T-cell (primary cell): Measurements from ENCODE around the gene EPHA3. TPM values are rescaled to one million over a fixed set of nuclear protein-coding genes. Genes with fewer than 3 reads are reported as not detected.

Experiments used
- ATAC-seq, 4 experiments: fragments of 200-7000 bp in 3 of 4; fragments of 150-1000 bp in 1 of 4; cut with Tn5 transposase; replicated peaks in 1 of 4; 1 replicate in 3 of 4; 2 replicates in 1 of 4; pipeline ENCODE4 v1.10.0; 2021; ENCODE audit warnings: moderate library complexity in 3 of 4, mild to moderate bottlenecking in 2 of 4, moderate number of reproducible peaks in 1 of 4
- CTCF ChIA-PET, 2 donors: fragments of 300-600 bp; sonication (Branson Sonifier 250); formaldehyde crosslinking; loops; one replicate each; lab custom pipeline; 2022; ENCODE audit warnings: antibody characterized with exemption in 2 of 2; lab: Charles Lee
- POLR2A ChIA-PET, 2 donors: fragments of 300-600 bp; sonication (Branson Sonifier 250); formaldehyde crosslinking; loops; one replicate each; lab custom pipeline; 2022; ENCODE audit warnings: antibody characterized with exemption in 2 of 2; lab: Charles Lee
- DNase-seq, 35 experiments: peaks; one replicate each; pipeline versions ENCODE4 v3.0.0 to v3.0.0-alpha.2; 2013 to 2023
- H3K27ac ChIP-seq: one replicate; pipeline ENCODE4 v1.5.1; 2013; ENCODE audit warnings: low read length
- H3K27me3 ChIP-seq, 2 experiments: replicated peaks in 1 of 2; 1 replicate in 1 of 2; 2 replicates in 1 of 2; pipeline versions ENCODE4 v1.6.1 to v1.7.0; 2013; ENCODE audit warnings: low read length in 1 of 2, mixed read lengths in 1 of 2; ENCODE audit not compliant: control insufficient read depth in 2 of 2, insufficient read depth in 2 of 2; ENCODE audit errors: extremely low read depth in 1 of 2
- H3K36me3 ChIP-seq, 2 donors: 1 replicate in 1 of 2; 2 replicates in 1 of 2; pipeline versions ENCODE4 v1.6.1 to v1.7.0; 2013; ENCODE audit warnings: low read length in 1 of 2; ENCODE audit not compliant: control insufficient read depth in 2 of 2, insufficient read depth in 1 of 2; ENCODE audit errors: extremely low read depth in 1 of 2
- H3K4me1 ChIP-seq, 2 experiments: 1 replicate in 1 of 2; 2 replicates in 1 of 2; pipeline versions ENCODE4 v1.6.1 to v1.7.0; 2013; ENCODE audit warnings: low read length in 2 of 2, mixed read lengths in 1 of 2; ENCODE audit not compliant: insufficient read depth in 2 of 2, control insufficient read depth in 1 of 2; ENCODE audit errors: extremely low read depth in 1 of 2
- H3K4me3 ChIP-seq, 2 donors: 1 replicate in 1 of 2; 2 replicates in 1 of 2; pipeline versions ENCODE4 v1.5.1 to v1.7.0; 2013; ENCODE audit warnings: mild to moderate bottlenecking in 2 of 2, low read length in 1 of 2, moderate library complexity in 1 of 2; ENCODE audit not compliant: control insufficient read depth in 1 of 2; ENCODE audit errors: extremely low read depth in 1 of 2
- H3K9me3 ChIP-seq: 2 replicates; pipeline ENCODE4 v1.7.0; 2013
- H3K27ac Mint-ChIP-seq, 2 donors: one replicate each; pipeline ENCODE4 v1.8.0; 2020 to 2021; ENCODE audit warnings: mild to moderate bottlenecking in 2 of 2, mixed read lengths in 2 of 2
- H3K27me3 Mint-ChIP-seq, 2 donors: one replicate each; pipeline ENCODE4 v1.8.0; 2021 to 2022; ENCODE audit warnings: mixed read lengths in 2 of 2
- H3K36me3 Mint-ChIP-seq: one replicate; pipeline ENCODE4 v1.8.0; 2021; ENCODE audit warnings: mixed read lengths
- H3K4me1 Mint-ChIP-seq, 3 donors: one replicate each; pipeline ENCODE4 v1.8.0; 2020 to 2022; ENCODE audit warnings: mixed read lengths in 3 of 3, mild to moderate bottlenecking in 1 of 3
- H3K4me3 Mint-ChIP-seq, 3 donors: one replicate each; pipeline ENCODE4 v1.8.0; 2020 to 2022; ENCODE audit warnings: mild to moderate bottlenecking in 3 of 3, mixed read lengths in 3 of 3, moderate library complexity in 3 of 3
- H3K9me3 Mint-ChIP-seq, 3 donors: one replicate each; pipeline ENCODE4 v1.8.0; 2020 to 2022; ENCODE audit warnings: mixed read lengths in 3 of 3
- WGBS: methylation state at CpG from one replicate; pipeline ENCODE4 v1.1.5; 2013; ENCODE audit warnings: missing lambda C conversion rate; ENCODE audit not compliant: insufficient coverage; 5-methylcytosine and 5-hydroxymethylcytosine counted together
- total RNA-seq, 35 experiments: library from RNA in 6 of 35; stranded (reverse) in 6 of 35; fragments of 120-200 nt in 1 of 35; gene quantifications; one replicate each; pipeline versions ENCODE4 v1.2.1 to v1.2.4 and lab custom pipeline; 2013 to 2026

EPHA3 gene
- total RNA-seq, 5 donors from 2014 or later (not counting 1 experiment from before 2014, with no cell fraction given) = not detected

DNA sequence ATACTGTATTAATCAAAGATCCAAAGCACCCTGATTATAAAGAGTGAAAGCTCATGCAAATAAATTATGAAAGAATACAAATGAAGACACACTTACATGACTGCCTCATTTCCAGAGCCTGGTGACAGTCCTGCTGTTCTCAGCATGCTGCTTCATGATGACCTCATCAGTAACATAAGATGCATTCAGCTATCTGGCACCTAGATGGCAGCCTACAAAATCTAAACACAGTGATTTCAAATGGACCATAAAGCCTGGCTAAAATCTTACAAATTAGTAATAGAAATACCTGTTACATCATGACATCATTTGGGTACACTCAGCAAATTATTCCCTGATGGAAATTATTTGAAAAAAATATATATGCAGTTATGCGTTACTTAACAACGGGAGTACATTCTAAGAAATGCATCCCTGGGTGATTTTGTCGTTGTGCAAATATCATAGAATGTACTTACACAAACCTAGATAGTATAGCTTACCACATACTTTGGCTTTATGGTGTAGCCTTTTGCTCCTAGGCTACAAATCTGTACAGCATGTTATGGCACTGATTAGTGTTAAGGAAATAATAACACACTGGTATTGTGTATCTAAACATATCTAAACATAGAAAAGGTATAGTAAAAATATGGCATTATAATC, 207.2 kb downstream of the EPHA3 start:
- ChIA-PET POLR2A (no interaction called here), CTCF (no interaction called here)
- Histone ChIP-seq H3K9me3 (no peaks in the 10 kb centered on the region), H3K27me3 (no peaks in the 10 kb centered on the region), H3K4me3 (no peak overlapping the region), H3K27ac (no peak overlapping the region), H3K36me3 (no peaks in the 10 kb centered on the region), H3K4me1 (no peaks in the 10 kb centered on the region)
- DNase-seq = no peak
- no peaks in the 10 kb centered on the region for H3K36me3 Mint-ChIP-seq
- H3K27ac Mint-ChIP-seq = no peak overlapping the region
- ATAC-seq = no peak
- no peaks in the 10 kb centered on the region for H3K27me3 Mint-ChIP-seq
- H3K9me3 Mint-ChIP-seq = peaks cover 0 to 6% (median 0%) of the 10 kb centered on the region in 3 donors
- no CpG with 5 or more reads among the region's 3 CpGs for WGBS
- H3K4me3 Mint-ChIP-seq = no peak overlapping the region
- H3K4me1 Mint-ChIP-seq = no peaks in the 10 kb centered on the region

DNA sequence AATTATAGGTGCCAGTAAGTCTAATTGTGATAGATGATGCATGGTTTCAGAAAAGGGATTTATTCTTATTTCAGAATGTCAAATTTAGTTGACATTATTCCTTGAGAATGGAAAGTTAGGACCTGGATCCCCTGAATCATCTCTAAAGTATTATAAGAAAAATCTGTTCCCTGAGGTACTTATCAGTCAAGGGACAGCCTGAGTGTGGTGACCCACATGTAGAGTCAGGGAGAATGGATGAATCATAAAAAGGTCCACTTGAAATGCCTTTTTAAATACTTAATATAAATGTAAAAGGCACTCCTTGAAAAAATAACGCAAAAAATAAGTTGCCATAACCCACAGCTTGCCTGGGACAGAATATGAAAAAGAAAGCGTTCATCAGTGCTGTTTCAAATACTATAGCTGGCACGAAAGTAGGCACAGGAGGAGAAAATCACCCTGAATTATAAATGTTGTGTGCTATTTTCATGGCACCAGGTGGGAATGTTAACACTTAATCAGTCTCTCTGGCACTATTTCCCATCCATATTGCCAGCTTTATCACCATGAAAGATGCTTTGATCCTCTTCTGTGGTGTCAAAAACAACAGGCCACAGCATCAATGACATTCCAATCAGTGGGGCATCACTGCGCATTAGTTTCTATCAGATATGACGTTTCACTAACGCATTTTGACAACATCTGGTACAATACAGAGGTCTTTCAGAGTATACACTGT, 208.5 kb downstream of the EPHA3 start:
- 92% methylated on average over 2 of the region's 6 CpGs for WGBS

DNA sequence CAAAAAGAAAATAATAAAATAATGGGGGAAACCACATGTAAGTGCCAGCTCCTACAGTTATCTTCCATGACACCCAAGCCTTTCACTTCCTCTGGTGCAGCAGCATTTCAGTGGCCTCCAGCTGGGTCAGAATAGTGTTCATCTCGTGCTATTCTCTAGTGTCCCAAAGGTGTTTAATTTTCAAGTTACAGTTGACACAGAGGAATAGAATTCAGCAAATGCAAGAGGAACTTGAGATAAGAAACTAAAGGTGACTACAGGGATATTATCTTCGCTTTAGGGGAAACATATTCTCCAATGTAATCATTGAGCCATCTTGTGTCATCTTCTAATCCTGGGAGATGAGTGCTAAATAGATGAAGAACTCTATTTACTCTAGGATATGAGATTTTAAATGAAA, 212.8 kb downstream of the EPHA3 start:
- Mint-ChIP-seq H3K36me3 (no peaks in the 10 kb centered on the region), H3K4me3 (no peak overlapping the region), H3K4me1 (no peaks in the 10 kb centered on the region), H3K9me3 (peaks cover 0 to 8% (median 3%) of the 10 kb centered on the region in 3 donors), H3K27me3 (no peaks in the 10 kb centered on the region), H3K27ac (no peak overlapping the region)
- H3K27ac ChIP-seq = no peak overlapping the region
- H3K27me3 ChIP-seq = no peaks in the 10 kb centered on the region
- no peak overlapping the region for H3K4me3 ChIP-seq
- ATAC-seq (no peak), DNase-seq (no peak)
- no peaks in the 10 kb centered on the region for H3K4me1 ChIP-seq
- H3K36me3 ChIP-seq = no peaks in the 10 kb centered on the region
- ChIA-PET CTCF (no interaction called here), POLR2A (no interaction called here)
- H3K9me3 ChIP-seq = no peaks in the 10 kb centered on the region
- WGBS = no CpG with 5 or more reads among the region's 2 CpGs

More for the DNA sequence above, 208.5 kb downstream of the EPHA3 start:
- no peak overlapping the region for H3K27ac ChIP-seq
- ATAC-seq (no peak), DNase-seq (no peak)
- no peaks in the 10 kb centered on the region for H3K27me3 ChIP-seq
- ChIA-PET CTCF (no interaction called here), POLR2A (no interaction called here)
- Mint-ChIP-seq H3K27me3 (no peaks in the 10 kb centered on the region), H3K9me3 (peaks cover 0 to 9% (median 0%) of the 10 kb centered on the region in 3 donors), H3K4me3 (no peak overlapping the region), H3K36me3 (no peaks in the 10 kb centered on the region), H3K4me1 (no peaks in the 10 kb centered on the region), H3K27ac (no peak overlapping the region)
- no peaks in the 10 kb centered on the region for H3K36me3 ChIP-seq
- H3K9me3 ChIP-seq = no peaks in the 10 kb centered on the region
- no peaks in the 10 kb centered on the region for H3K4me1 ChIP-seq
- no peak overlapping the region for H3K4me3 ChIP-seq

DNA sequence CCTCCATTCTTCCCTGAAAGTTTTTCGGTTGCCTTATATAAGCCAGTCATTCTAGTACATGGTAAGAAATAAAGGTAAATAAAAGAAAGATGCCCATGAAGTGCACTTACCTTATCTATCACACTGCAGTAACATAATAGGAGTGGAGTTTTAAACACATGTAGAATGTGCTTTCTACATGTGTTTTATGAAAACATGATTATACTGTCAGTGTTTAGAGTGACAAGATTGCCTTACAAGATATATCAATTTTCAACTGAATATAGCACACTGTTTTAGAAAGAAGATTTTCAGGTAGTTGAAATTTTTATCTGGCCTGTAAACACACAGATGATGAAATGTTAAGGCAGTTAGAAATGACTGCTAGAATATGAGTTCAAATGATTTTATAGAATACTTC, 219.6 kb downstream of the EPHA3 start:
- no peaks in the 10 kb centered on the region for H3K27me3 ChIP-seq
- CTCF ChIA-PET = no interaction called here
- H3K4me1 ChIP-seq = no peaks in the 10 kb centered on the region
- no peak overlapping the region for H3K4me3 ChIP-seq
- no peaks in the 10 kb centered on the region for H3K4me1 Mint-ChIP-seq
- H3K4me3 Mint-ChIP-seq = no peak overlapping the region
- H3K9me3 ChIP-seq = no peaks in the 10 kb centered on the region
- H3K27ac ChIP-seq = no peak overlapping the region
- no peak overlapping the region for H3K27ac Mint-ChIP-seq
- H3K27me3 Mint-ChIP-seq = no peaks in the 10 kb centered on the region
- ATAC-seq = no peak
- H3K36me3 Mint-ChIP-seq = no peaks in the 10 kb centered on the region
- no CpG with 5 or more reads among the region's 1 CpG for WGBS
- POLR2A ChIA-PET = no interaction called here
- H3K36me3 ChIP-seq = no peaks in the 10 kb centered on the region
- DNase-seq = no peak
- peaks cover 3 to 19% (median 9%) of the 10 kb centered on the region in 3 donors for H3K9me3 Mint-ChIP-seq

DNA sequence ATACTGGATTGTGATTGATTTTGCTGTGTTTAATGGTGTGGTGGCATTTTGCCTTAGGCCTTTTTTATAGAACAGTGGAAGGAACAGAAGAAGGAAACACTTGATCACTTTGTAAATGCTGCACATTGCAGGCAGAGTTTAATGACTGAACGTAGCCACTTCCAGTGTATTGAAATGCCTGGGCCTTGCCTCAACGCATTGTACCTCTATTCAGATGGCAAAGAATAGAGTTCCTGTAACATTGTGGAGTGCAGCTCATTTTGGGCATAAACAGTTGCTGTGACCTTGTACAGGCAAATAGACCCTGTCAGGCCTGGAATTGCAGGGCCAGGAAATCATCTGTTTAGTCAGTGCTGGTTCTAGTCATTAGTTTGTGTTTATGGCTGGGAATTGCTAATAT, 225.0 kb downstream of the EPHA3 start:
- Mint-ChIP-seq H3K27me3 (no peaks in the 10 kb centered on the region), H3K9me3 (peaks cover 7 to 16% (median 10%) of the 10 kb centered on the region in 3 donors), H3K4me3 (no peak overlapping the region), H3K4me1 (no peaks in the 10 kb centered on the region), H3K36me3 (no peaks in the 10 kb centered on the region), H3K27ac (no peak overlapping the region)
- Histone ChIP-seq H3K27ac (no peak overlapping the region), H3K36me3 (no peaks in the 10 kb centered on the region), H3K9me3 (no peaks in the 10 kb centered on the region), H3K4me1 (no peaks in the 10 kb centered on the region), H3K27me3 (no peaks in the 10 kb centered on the region), H3K4me3 (no peak overlapping the region)
- DNase-seq (no peak), ATAC-seq (no peak)
- POLR2A ChIA-PET = no interaction called here
- CTCF ChIA-PET = no interaction called here
- 79% methylated on average over 2 of the region's 2 CpGs for WGBS

DNA sequence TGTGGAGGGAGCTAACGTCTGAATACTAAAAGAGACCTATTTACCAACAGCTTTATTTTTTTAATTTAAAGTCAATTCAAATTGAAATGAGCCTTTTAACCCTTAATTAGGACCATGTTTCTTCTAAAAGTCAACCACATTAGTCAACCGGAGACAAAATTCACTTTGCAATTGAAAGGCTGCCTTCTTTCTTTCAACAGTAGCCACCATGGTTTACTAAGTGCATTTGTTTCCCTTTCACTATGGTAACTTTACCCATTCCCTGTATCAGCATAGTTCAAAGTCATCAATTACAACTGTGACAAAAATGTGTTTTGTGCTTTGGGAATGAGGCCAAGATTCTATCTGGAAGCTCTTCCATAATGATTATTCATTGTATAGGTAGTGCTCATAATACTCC, 225.4 kb downstream of the EPHA3 start:
- ATAC-seq (no peak), DNase-seq (no peak)
- H3K27ac Mint-ChIP-seq = no peak overlapping the region
- H3K4me1 Mint-ChIP-seq = no peaks in the 10 kb centered on the region
- Histone ChIP-seq H3K4me1 (no peaks in the 10 kb centered on the region), H3K9me3 (no peaks in the 10 kb centered on the region), H3K27ac (no peak overlapping the region), H3K4me3 (no peak overlapping the region), H3K36me3 (no peaks in the 10 kb centered on the region), H3K27me3 (no peaks in the 10 kb centered on the region)
- H3K27me3 Mint-ChIP-seq = no peaks in the 10 kb centered on the region
- CTCF ChIA-PET = interaction anchor here in 1 of 2 donors (0.6 kb wide), 1 partner anchor 11 kb away, joined by 4 read pairs; no protein-coding TSS in a partner anchor
- POLR2A ChIA-PET = no interaction called here
- no peak overlapping the region for H3K4me3 Mint-ChIP-seq
- no peaks in the 10 kb centered on the region for H3K36me3 Mint-ChIP-seq
- peaks cover 7 to 14% (median 7%) of the 10 kb centered on the region in 3 donors for H3K9me3 Mint-ChIP-seq
- no CpG with 5 or more reads among the region's 2 CpGs for WGBS
